NCI-H2227 (cell line): ENCODE measurements around the gene ARHGEF25.
"Not testable (repeated sequence)": the region's sequence is repeated elsewhere in the genome, so short reads cannot be mapped to it uniquely, and the experiment has no call there.

Experiments used
- DNase-seq: peaks from one replicate; lab custom pipeline; 2025; ENCODE audit not compliant: unreplicated experiment; lab: John Stamatoyannopoulos, UW

Gene ARHGEF25

GRCh38 chr12:57632958-57633840 lies 22.0 kb downstream of the ARHGEF25 start, which contains the start of gene B4GALNT1:
TSS of gene B4GALNT1 (minus strand) at chr12:57633201. CDS start at chr12:57632132, 1,069 bp downstream.
- DNase-seq, result peak; percentile 88

GRCh38 chr12:57636731-57637130 lies 25.5 kb downstream of the ARHGEF25 start:
- not testable (repeated sequence) for DNase-seq

GRCh38 chr12:57637364-57637763 lies 26.1 kb downstream of the ARHGEF25 start:
- DNase-seq, result no peak

GRCh38 chr12:57638096-57638495 lies 26.9 kb downstream of the ARHGEF25 start:
- no peak for DNase-seq

GRCh38 chr12:57640175-57641042 lies 29.2 kb downstream of the ARHGEF25 start:
- DNase-seq, result no peak

GRCh38 chr12:57641699-57642442 lies 30.6 kb downstream of the ARHGEF25 start:
- DNase-seq, result no peak

- DNase-seq, result peak; percentile 21
Measured at GRCh38 chr12:57645990-57646658, 34.9 kb downstream of the ARHGEF25 start.

- not testable (repeated sequence) for DNase-seq
Measured at GRCh38 chr12:57646659-57647049, 35.4 kb downstream of the ARHGEF25 start.

GRCh38 chr12:57654042-57654441 lies 42.8 kb downstream of the ARHGEF25 start:
- no peak for DNase-seq

- no peak for DNase-seq
Measured at GRCh38 chr12:57655541-57656240, 44.5 kb downstream of the ARHGEF25 start.

GRCh38 chr12:57656408-57656807 lies 45.2 kb downstream of the ARHGEF25 start:
- not testable (repeated sequence) for DNase-seq

- DNase-seq, result no peak
Measured at GRCh38 chr12:57657744-57658143, 46.5 kb downstream of the ARHGEF25 start.

- DNase-seq, result no peak
Measured at GRCh38 chr12:57658890-57659289, 47.7 kb downstream of the ARHGEF25 start.

- DNase-seq, result no peak
Measured at GRCh38 chr12:57661376-57661775, 50.1 kb downstream of the ARHGEF25 start.

GRCh38 chr12:57665066-57665820 lies 54.0 kb downstream of the ARHGEF25 start:
- DNase-seq, result not testable (repeated sequence)
